Skeletal muscle satellite cell (primary cell): ENCODE results near the gene FNBP1.
A peak's percentile ranks its signal among the peaks of the same experiment; 100 is the strongest.
"Not testable (repeated sequence)": the region's sequence is repeated elsewhere in the genome, so short reads cannot be mapped to it uniquely, and the experiment has no call there.

Source experiments
- H3K27me3 ChIP-seq: 2 replicates; pipeline ENCODE4 v1.7.0; 2013; ENCODE audit warnings: low read length; ENCODE audit not compliant: control insufficient read depth, insufficient read depth
- H3K36me3 ChIP-seq: 2 replicates; pipeline ENCODE4 v1.7.0; 2013; ENCODE audit warnings: mild to moderate bottlenecking, control low read depth, low read length; ENCODE audit not compliant: insufficient read depth
- H3K4me1 ChIP-seq: 2 replicates; pipeline ENCODE4 v1.7.0; 2013; ENCODE audit warnings: low read length; ENCODE audit not compliant: control insufficient read depth, insufficient read depth
- H3K4me2 ChIP-seq: 2 replicates; pipeline ENCODE4 v1.7.0; 2013; ENCODE audit warnings: mild to moderate bottlenecking, low read length
- H3K4me3 ChIP-seq: 2 replicates; pipeline ENCODE4 v1.7.0; 2013; ENCODE audit warnings: low read length
- H3K9ac ChIP-seq: 2 replicates; pipeline ENCODE4 v1.7.0; 2013; ENCODE audit warnings: mild to moderate bottlenecking, low read depth, low read length, moderate library complexity
- H3K9me3 ChIP-seq: replicated peaks from 2 replicates; pipeline ENCODE4 v1.7.0; 2013; ENCODE audit warnings: mild to moderate bottlenecking, control low read depth, low read length

The FNBP1 gene

GRCh38 chr9:129962451-129962864, 80.5 kb downstream of the FNBP1 start:
- H3K36me3 ChIP-seq, result no peaks in the 10 kb centered on the region
- H3K9me3 ChIP-seq, result no peaks in the 10 kb centered on the region
- H3K4me2 ChIP-seq, result peak overlapping the region; percentile 79
- H3K27me3 ChIP-seq, result no peaks in the 10 kb centered on the region
- H3K4me1 ChIP-seq, result peaks cover 17% of the 10 kb centered on the region
- peak overlapping the region; percentile 64 for H3K4me3 ChIP-seq
- H3K9ac ChIP-seq, result peak overlapping the region; percentile 77

GRCh38 chr9:129958796-129959195, 84.2 kb downstream of the FNBP1 start:
- no peaks in the 10 kb centered on the region for H3K27me3 ChIP-seq
- H3K4me1 ChIP-seq, result peaks cover under 1% of the 10 kb centered on the region
- H3K36me3 ChIP-seq, result peaks cover 5% of the 10 kb centered on the region
- no peak overlapping the region for H3K9ac ChIP-seq
- no peak overlapping the region for H3K4me3 ChIP-seq
- H3K4me2 ChIP-seq, result no peak overlapping the region
- no peaks in the 10 kb centered on the region for H3K9me3 ChIP-seq

GRCh38 chr9:129954868-129955550, 88.0 kb downstream of the FNBP1 start:
- H3K9me3 ChIP-seq, result no peaks in the 10 kb centered on the region
- H3K4me1 ChIP-seq, result no peaks in the 10 kb centered on the region
- H3K36me3 ChIP-seq, result peaks cover 5% of the 10 kb centered on the region
- H3K9ac ChIP-seq, result no peak overlapping the region
- H3K4me2 ChIP-seq, result no peak overlapping the region
- no peak overlapping the region for H3K4me3 ChIP-seq
- no peaks in the 10 kb centered on the region for H3K27me3 ChIP-seq

- Histone ChIP-seq H3K9me3 (no peaks in the 10 kb centered on the region), H3K27me3 (no peaks in the 10 kb centered on the region), H3K36me3 (peaks cover 5% of the 10 kb centered on the region), H3K9ac (no peak overlapping the region), H3K4me1 (peaks cover 3% of the 10 kb centered on the region), H3K4me2 (no peak overlapping the region), H3K4me3 (no peak overlapping the region)
These were observed 89.3 kb downstream of the FNBP1 start for GRCh38 chr9:129953736-129954135.

- peaks cover 5% of the 10 kb centered on the region for H3K36me3 ChIP-seq
- no peak overlapping the region for H3K4me3 ChIP-seq
- no peak overlapping the region for H3K9ac ChIP-seq
- no peak overlapping the region for H3K4me2 ChIP-seq
- H3K9me3 ChIP-seq, result no peaks in the 10 kb centered on the region
- H3K27me3 ChIP-seq, result no peaks in the 10 kb centered on the region
- peaks cover 4% of the 10 kb centered on the region for H3K4me1 ChIP-seq
These were observed 90.7 kb downstream of the FNBP1 start for GRCh38 chr9:129952337-129952736.

GRCh38 chr9:129949821-129950220, 93.2 kb downstream of the FNBP1 start:
- H3K4me1 ChIP-seq, result peaks cover 4% of the 10 kb centered on the region
- no peaks in the 10 kb centered on the region for H3K36me3 ChIP-seq
- H3K4me2 ChIP-seq, result no peak overlapping the region
- no peaks in the 10 kb centered on the region for H3K9me3 ChIP-seq
- no peaks in the 10 kb centered on the region for H3K27me3 ChIP-seq
- H3K9ac ChIP-seq, result no peak overlapping the region
- H3K4me3 ChIP-seq, result no peak overlapping the region

- not testable (repeated sequence) for H3K4me2 ChIP-seq, H3K36me3 ChIP-seq, H3K4me1 ChIP-seq, H3K27me3 ChIP-seq, H3K9me3 ChIP-seq, H3K9ac ChIP-seq, H3K4me3 ChIP-seq
These were observed 94.4 kb downstream of the FNBP1 start for GRCh38 chr9:129948626-129949025.

GRCh38 chr9:129946246-129946995, 96.6 kb downstream of the FNBP1 start:
- Histone ChIP-seq H3K4me1 (peaks cover 4% of the 10 kb centered on the region), H3K36me3 (peaks cover 3% of the 10 kb centered on the region), H3K9me3 (no peaks in the 10 kb centered on the region), H3K27me3 (no peaks in the 10 kb centered on the region), H3K4me2 (no peak overlapping the region), H3K4me3 (no peak overlapping the region), H3K9ac (no peak overlapping the region)

- Histone ChIP-seq H3K4me3 (no peak overlapping the region), H3K4me2 (no peak overlapping the region), H3K4me1 (peaks cover 4% of the 10 kb centered on the region), H3K36me3 (peaks cover 3% of the 10 kb centered on the region), H3K27me3 (no peaks in the 10 kb centered on the region), H3K9me3 (no peaks in the 10 kb centered on the region), H3K9ac (no peak overlapping the region)
These were observed 97.7 kb downstream of the FNBP1 start for GRCh38 chr9:129945314-129945713.

GRCh38 chr9:129944506-129945116, 98.4 kb downstream of the FNBP1 start:
- no peak overlapping the region for H3K9ac ChIP-seq
- H3K27me3 ChIP-seq, result no peaks in the 10 kb centered on the region
- H3K4me3 ChIP-seq, result no peak overlapping the region
- peaks cover 4% of the 10 kb centered on the region for H3K4me1 ChIP-seq
- H3K4me2 ChIP-seq, result no peak overlapping the region
- H3K9me3 ChIP-seq, result no peaks in the 10 kb centered on the region
- H3K36me3 ChIP-seq, result peaks cover 3% of the 10 kb centered on the region

GRCh38 chr9:129939431-129939830, 103.6 kb downstream of the FNBP1 start:
- no peak overlapping the region for H3K4me2 ChIP-seq
- peaks cover 3% of the 10 kb centered on the region for H3K36me3 ChIP-seq
- H3K9me3 ChIP-seq, result no peaks in the 10 kb centered on the region
- H3K4me3 ChIP-seq, result no peak overlapping the region
- H3K9ac ChIP-seq, result no peak overlapping the region
- H3K4me1 ChIP-seq, result peaks cover 4% of the 10 kb centered on the region
- H3K27me3 ChIP-seq, result no peaks in the 10 kb centered on the region
